HG03196 (cell line): ENCODE measurements around the gene AUH.
"Not testable (repeated sequence)": the region's sequence is repeated elsewhere in the genome, so short reads cannot be mapped to it uniquely, and the experiment has no call there.

ENCODE experiments used
- ATAC-seq: cut with Tn5 transposase; IDR thresholded peaks from one replicate; pipeline ENCODE4 v1.9.1; 2021; ENCODE audit not compliant: unreplicated experiment

The AUH gene

GRCh38 chr9:91379426-91379825 is 17.7 kb upstream of the AUH start:
- ATAC-seq, result no peak

GRCh38 chr9:91378695-91379127 is 17.0 kb upstream of the AUH start:
- ATAC-seq, result no peak

DNA sequence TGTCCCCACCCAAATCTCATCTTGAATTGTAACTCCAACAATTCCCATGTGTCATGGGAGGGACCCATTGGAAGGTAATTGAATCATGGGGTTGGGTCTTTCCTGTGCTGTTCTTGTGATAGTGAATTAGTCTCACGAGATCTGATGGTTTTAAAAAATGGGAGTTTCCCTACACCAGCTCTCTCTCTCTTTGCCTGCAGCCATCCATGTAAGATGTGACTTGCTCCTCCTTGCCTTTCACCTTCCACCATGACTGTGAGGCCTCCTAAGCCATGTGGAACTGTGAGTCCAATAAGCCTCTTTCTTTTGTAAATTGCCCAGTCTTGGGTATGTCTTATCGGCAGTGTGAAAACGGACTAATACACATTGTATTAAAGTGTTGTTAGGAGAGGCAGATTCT is 16.3 kb upstream of the AUH start:
- ATAC-seq, result not testable (repeated sequence)

DNA sequence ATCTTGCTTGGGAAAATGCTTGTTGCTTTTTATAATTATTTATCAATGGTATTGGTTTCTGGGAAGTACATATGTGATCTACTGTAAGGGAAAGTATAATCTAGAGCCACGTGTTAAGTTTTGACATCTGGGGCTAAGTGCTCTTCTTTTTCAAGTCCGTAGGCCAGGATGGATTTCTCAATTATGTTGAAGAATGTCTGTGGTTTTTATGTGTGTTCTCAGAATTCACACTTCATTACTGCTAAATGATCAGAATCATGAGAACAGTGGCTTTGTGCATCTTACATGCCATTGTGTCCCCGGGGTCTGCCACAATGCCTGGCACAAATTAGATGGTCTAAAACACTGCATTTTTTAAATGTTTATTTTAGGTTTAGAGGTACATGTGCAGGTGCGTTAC is 14.5 kb upstream of the AUH start:
- no peak for ATAC-seq

GRCh38 chr9:91374939-91375338 is 13.2 kb upstream of the AUH start:
- ATAC-seq, result no peak

GRCh38 chr9:91371894-91372293 is 10.2 kb upstream of the AUH start:
- no peak for ATAC-seq

DNA sequence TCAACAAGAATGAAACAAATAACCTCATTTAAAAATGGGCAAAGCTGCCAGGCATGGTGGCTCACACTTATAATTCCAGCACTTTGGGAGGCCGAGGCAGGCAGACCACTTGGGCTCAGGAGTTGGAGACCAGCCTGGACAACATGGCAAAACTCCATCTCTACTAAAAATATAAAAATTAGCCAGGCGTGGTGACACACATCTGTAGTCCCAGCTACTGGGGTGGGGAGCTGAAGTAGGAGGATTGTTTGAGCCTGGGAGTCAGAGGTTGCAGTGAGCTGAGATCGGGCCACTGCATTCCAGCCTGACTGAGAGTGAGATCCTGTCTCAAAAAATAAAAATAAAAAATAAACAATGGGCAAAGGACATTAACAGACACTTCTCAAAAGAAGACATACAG is 8.3 kb upstream of the AUH start:
- ATAC-seq, result not testable (repeated sequence)

DNA sequence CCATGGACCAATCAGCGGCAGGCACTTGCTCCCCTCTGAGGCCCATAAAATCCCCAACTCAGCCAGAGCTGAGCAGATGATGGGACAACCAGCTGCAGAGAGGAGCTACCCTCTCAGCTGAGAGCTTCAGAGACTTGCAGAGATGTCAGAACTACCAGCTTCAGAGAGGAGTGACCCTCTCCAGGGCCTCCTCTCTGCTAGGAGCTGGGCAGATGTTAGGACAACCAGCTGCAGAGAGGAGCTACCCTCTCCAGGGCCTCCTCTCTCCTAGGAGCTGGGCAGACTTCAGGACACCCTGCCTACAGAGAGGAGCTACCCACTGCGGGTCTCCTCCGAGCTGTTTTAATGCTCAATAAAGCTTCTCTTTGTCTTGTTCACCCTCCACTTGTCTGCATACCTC is 3.0 kb upstream of the AUH start:
- no peak for ATAC-seq

GRCh38 chr9:91364005-91364404 is 2.3 kb upstream of the AUH start:
- no peak for ATAC-seq

DNA sequence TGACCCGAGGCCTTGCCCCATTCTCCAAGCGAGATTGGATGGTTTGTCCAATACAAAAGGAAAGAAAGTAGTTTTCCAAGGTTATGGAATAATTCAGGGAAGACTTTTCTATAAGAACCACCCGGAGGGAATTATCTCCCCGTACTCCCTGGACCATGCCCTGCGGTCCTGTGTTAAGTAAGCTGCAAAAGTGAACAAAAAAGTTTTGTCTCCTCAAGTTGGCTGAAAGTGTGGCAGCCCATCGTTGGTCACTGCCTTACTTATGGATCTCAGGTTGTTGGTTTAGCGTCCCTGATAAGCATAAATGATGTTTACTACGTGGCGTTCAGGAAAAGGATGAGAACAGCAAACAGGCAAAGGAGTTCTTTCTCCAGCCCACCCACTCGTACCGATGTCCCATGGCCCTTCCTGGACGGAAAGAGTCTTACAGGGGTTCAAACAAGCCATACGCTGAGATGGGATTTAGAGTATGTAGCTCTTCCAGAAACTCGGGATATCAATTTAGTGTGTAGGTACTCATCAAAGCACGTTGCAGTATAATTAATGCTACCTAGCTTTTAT is 413 bp upstream of the AUH start:
- ATAC-seq, result no peak

DNA sequence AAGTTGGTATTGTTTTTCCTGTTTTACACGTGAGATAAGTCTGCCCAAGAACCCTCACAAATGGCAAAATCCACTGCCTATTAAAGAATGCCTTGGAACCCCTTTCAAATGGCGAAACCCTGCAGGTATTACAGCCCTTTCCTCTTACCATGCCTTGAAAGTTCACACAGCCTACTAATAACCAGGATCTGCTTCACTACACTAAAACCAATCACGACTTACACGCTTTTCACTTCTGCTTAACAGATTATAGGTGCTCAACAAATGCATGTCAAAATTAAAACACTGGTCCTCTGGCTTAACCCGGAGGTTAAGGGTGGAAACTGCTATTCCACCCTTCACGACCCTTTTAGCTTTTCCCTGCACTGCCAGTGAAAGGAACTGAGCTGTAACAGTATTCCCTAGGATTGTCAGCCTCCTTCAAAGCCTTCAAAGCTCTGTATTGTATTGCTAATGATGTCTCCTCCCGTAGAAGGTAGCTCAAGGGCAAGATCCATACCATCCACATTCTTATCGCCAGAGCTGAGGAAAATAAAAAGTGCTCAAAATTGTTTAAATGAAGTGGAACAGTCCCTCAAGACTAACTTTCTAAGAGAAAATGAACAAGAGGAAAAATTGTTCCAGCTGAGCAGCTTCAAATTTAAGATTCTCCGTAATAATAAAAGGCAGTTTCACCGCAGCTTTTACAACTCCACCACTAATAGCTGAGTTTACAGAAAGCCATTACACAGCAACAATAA is 997 bp downstream of the AUH start:
- no peak for ATAC-seq

- no peak for ATAC-seq
Measured at GRCh38 chr9:91359734-91360470, 1.8 kb downstream of the AUH start.

- no peak for ATAC-seq
Measured at GRCh38 chr9:91359083-91359482, 2.6 kb downstream of the AUH start.

DNA sequence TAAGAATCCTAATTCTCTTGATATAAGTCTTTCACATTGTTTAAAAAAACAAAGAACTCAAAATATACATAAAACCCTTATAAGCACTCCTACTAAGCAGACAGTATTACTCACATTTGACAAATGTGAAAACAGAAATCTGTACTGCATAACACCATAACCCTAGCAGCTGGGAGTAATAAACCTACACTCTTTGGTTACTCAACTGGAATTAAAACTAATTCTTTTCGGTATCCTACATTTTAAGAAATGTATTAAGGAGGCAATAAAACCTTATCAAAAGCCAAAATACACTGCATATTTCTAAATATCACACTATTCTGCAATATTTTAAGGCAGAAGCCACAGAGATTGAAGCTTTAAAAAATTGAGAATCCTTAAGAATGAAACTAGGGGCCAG is 6.8 kb downstream of the AUH start:
- ATAC-seq, result no peak

GRCh38 chr9:91349115-91349555 is 12.6 kb downstream of the AUH start:
- no peak for ATAC-seq

- no peak for ATAC-seq
Measured at GRCh38 chr9:91348191-91348807, 13.4 kb downstream of the AUH start.

- no peak for ATAC-seq
Measured at GRCh38 chr9:91347377-91347776, 14.3 kb downstream of the AUH start.

- no peak for ATAC-seq
Measured at GRCh38 chr9:91346644-91347043, 15.1 kb downstream of the AUH start.

DNA sequence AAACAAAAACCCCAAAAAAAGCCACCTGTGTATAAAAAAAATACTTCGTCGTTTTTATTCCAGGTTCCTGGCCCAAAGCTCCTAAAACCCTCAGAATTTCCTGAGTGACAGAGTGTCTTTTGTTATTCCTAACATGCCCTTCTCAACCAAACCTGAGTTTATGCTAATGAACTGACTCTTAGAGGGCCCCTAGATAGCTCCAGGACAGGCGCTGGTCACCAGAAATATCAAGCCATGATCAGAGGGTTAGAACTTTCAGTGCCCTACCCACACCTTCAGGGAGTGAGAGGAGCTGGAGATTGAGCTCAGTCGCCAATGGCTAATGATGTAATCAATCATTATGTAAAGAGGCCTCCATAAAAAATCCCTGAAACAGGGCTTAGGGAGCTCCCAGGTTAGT is 15.7 kb downstream of the AUH start:
- no peak for ATAC-seq

DNA sequence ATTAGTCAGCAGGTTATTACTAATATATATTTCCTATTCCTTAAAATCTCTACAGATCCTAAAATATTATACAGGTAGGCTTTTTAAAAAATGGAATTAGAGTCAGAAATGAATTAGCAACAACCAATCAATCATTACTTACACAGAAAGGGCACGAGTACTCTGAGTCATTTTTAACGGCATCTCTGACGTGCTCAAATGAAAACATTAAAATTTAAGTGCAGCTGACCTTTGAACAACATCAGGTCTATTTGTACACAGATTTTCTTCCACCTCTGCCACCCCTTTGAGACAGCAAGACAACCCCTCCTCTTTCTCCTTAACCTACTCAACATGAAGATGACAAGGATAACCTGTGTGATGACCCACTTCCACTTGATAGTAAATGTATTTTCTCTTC is 19.1 kb downstream of the AUH start:
- ATAC-seq, result no peak

GRCh38 chr9:91341749-91342148 is 20.0 kb downstream of the AUH start:
- ATAC-seq, result no peak

DNA sequence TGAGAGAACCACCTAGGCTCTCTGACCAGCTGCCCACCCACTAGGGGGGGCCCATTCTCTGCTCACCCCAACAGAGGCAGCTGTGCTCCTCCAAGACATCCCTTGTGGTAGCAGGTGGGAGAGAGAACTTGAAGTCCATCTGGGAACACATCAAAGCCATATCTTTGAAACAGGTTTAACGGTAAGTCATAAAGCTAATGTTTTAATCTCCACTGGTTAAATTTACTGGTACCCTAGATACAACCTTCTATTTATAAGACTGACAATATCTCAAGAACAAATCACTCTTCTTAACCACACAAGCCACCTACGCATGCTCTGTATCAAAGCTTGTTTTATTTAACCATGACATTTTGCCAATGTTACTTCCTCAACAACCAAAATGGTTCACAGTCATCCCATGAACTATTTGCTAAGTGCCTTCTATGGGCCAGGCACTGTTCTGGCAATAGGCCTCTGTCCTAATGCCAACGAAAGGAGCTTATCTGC is 20.4 kb downstream of the AUH start:
- no peak for ATAC-seq
